Endothelial cell of umbilical vein (primary cell): Measurements from ENCODE around the gene CCNK. TPM values are rescaled to one million over a fixed set of nuclear protein-coding genes. Genes with fewer than 3 reads are reported as not detected.

Experiments
- BruUV-seq: library from RNA; stranded (reverse); fragments of 400-500 nt; replicated peaks from 2 replicates; lab custom pipeline; 2021; lab: Mats Ljungman, UMichigan
- CTCF ChIA-PET: fragments of 300-600, 350-600 bp; sonication (Branson Sonifier 250); formaldehyde crosslinking; loops from one replicate; lab custom pipeline; 2021; ENCODE audit warnings: antibody characterized with exemption, inconsistent platforms; lab: Charles Lee
- POLR2A ChIA-PET: fragments of 300-600, 350-600 bp; sonication (Branson Sonifier 250); formaldehyde crosslinking; loops from one replicate; lab custom pipeline; 2021; ENCODE audit warnings: antibody characterized with exemption, inconsistent platforms; lab: Charles Lee
- DNase-seq: peaks from one replicate; pipeline ENCODE4 v3.0.0-alpha.2; 2011; ENCODE audit warnings: low read depth, low spot score
- FAIRE-seq: peaks from 2 replicates; lab custom pipeline; 2011; peaks lifted over from hg19 to GRCh38; lab: Jason Lieb, UNC
- H2AFZ ChIP-seq: 2 replicates; pipeline ENCODE4 v1.6.0; 2012; ENCODE audit warnings: low read depth, low read length, control low read depth, inconsistent platforms
- H3K27ac ChIP-seq: 2 replicates; pipeline ENCODE4 v1.5.1; 2011; ENCODE audit warnings: low read depth, mild to moderate bottlenecking, control low read depth, low read length, moderate library complexity; ENCODE audit not compliant: insufficient read depth
- H3K27me3 ChIP-seq, 2 experiments: 2 replicates each; pipeline versions ENCODE4 v1.6.0 to v1.6.1; 2011; ENCODE audit warnings: low read length in 2 of 2, mixed read lengths in 1 of 2; ENCODE audit not compliant: control insufficient read depth in 2 of 2, insufficient read depth in 2 of 2
- H3K36me3 ChIP-seq, 2 experiments: 2 replicates in 1 of 2; 3 replicates in 1 of 2; pipeline ENCODE4 v1.5.1; 2011; ENCODE audit warnings: low read length in 2 of 2, mild to moderate bottlenecking in 1 of 2, moderate library complexity in 1 of 2; ENCODE audit not compliant: control insufficient read depth in 2 of 2, insufficient read depth in 2 of 2; ENCODE audit errors: extremely low read depth in 1 of 2
- H3K4me1 ChIP-seq: 3 replicates; pipeline ENCODE4 v1.5.1; 2011; ENCODE audit warnings: mild to moderate bottlenecking, low read length; ENCODE audit not compliant: control insufficient read depth, insufficient read depth; ENCODE audit errors: extremely low read depth
- H3K4me2 ChIP-seq: 2 replicates; pipeline ENCODE4 v1.6.1; 2011; ENCODE audit warnings: low read length, control low read depth, mixed read lengths; ENCODE audit not compliant: insufficient read depth
- H3K4me3 ChIP-seq, 3 experiments: fragments of 200-600 bp in 1 of 3; sonication (generic), shearing (Covaris generic) in 1 of 3; replicated peaks in 1 of 3; 2 replicates each; pipeline ENCODE4 v1.5.1; 2011 to 2016; ENCODE audit warnings: control low read depth in 3 of 3, low read length in 3 of 3, mild to moderate bottlenecking in 2 of 3, inconsistent platforms in 1 of 3, low read depth in 1 of 3, moderate library complexity in 1 of 3; ENCODE audit not compliant: insufficient read depth in 1 of 3
- H3K79me2 ChIP-seq: 2 replicates; pipeline ENCODE4 v1.6.0; 2012; ENCODE audit warnings: low read length, inconsistent platforms; ENCODE audit not compliant: control insufficient read depth, insufficient read depth
- H3K9ac ChIP-seq: replicated peaks from 2 replicates; pipeline ENCODE3; 2011; ENCODE audit warnings: low read length, control low read depth; ENCODE audit not compliant: insufficient read depth; ENCODE audit errors: extremely low read depth
- H3K9me1 ChIP-seq: replicated peaks from 3 replicates; pipeline ENCODE4 v1.6.0; 2011; ENCODE audit warnings: mild to moderate bottlenecking, low read length; ENCODE audit not compliant: control insufficient read depth, insufficient read depth; ENCODE audit errors: extremely low read depth
- H3K9me3 ChIP-seq: replicated peaks from 2 replicates; pipeline ENCODE4 v1.5.1; 2012; ENCODE audit warnings: low read length, inconsistent platforms; ENCODE audit not compliant: control insufficient read depth, insufficient read depth
- H4K20me1 ChIP-seq: replicated peaks from 2 replicates; pipeline ENCODE3; 2011; ENCODE audit warnings: mild to moderate bottlenecking, low read length; ENCODE audit not compliant: control insufficient read depth, insufficient read depth; ENCODE audit errors: extremely low read depth
- CTCF ChIP-seq, 2 donors: IDR thresholded peaks; 1 replicate in 1 of 2; 2 replicates in 1 of 2; pipeline ENCODE4 v1.5.1; 2011; ENCODE audit warnings: low read length in 2 of 2, mild to moderate bottlenecking in 2 of 2, moderate library complexity in 2 of 2, control low read depth in 1 of 2, inconsistent platforms in 1 of 2, low read depth in 1 of 2; ENCODE audit not compliant: insufficient read depth in 1 of 2; ENCODE audit errors: extremely low read depth in 1 of 2
- EZH2 ChIP-seq: IDR thresholded peaks from 2 replicates; pipeline ENCODE4 v1.6.1; 2012; ENCODE audit warnings: borderline replicate concordance, low read depth, mild to moderate bottlenecking, moderate library complexity, low read length, inconsistent platforms; ENCODE audit not compliant: severe bottlenecking
- GATA2 ChIP-seq: IDR thresholded peaks from 2 replicates; pipeline ENCODE4 v1.7.0; 2011; ENCODE audit warnings: low read depth, mild to moderate bottlenecking, moderate library complexity, mixed read lengths, low read length; ENCODE audit not compliant: insufficient read length, insufficient read depth
- JUN ChIP-seq: IDR thresholded peaks from 2 replicates; pipeline ENCODE4 v1.6.1; 2011; ENCODE audit warnings: borderline replicate concordance, low read depth; ENCODE audit not compliant: insufficient read length, insufficient read depth
- MAX ChIP-seq: IDR thresholded peaks from 2 replicates; pipeline ENCODE4 v1.6.1; 2011; ENCODE audit not compliant: insufficient read depth, insufficient read length
- MYC ChIP-seq: IDR thresholded peaks from one replicate; pipeline ENCODE4 v1.6.1; 2011; ENCODE audit warnings: mild to moderate bottlenecking, low read depth, low read length
- POLR2A ChIP-seq: IDR thresholded peaks from 2 replicates; pipeline ENCODE4 v1.6.1; 2012; ENCODE audit warnings: low read depth, mild to moderate bottlenecking, control low read depth, low read length
- POLR2AphosphoS5 ChIP-seq: IDR thresholded peaks from 2 replicates; pipeline ENCODE4 v1.6.1; 2012; ENCODE audit warnings: low read depth, mild to moderate bottlenecking, control low read depth, low read length, moderate library complexity; ENCODE audit not compliant: insufficient read depth
- dilution Hi-C: fragments of 300-500 bp; cut with MboI; formaldehyde crosslinking; loops from one replicate; pipeline ENCODE4 v1.15.0; 2019; ENCODE audit warnings: low sequenced_read_pairs; ENCODE audit not compliant: extremely low pct_ligation_motif_present
- intact Hi-C: fragments of 100-400 bp; cut with micrococcal nuclease; formaldehyde crosslinking; loops from one replicate; pipeline ENCODE4 v1.10.0; 2022
- polyA plus RNA-seq, 4 experiments: library from polyadenylated mRNA; depleted of rRNA in 3 of 4; stranded (reverse) in 3 of 4; unstranded in 1 of 4; fragments of >200 nt; gene quantifications; 2 replicates each; pipeline versions ENCODE4 v1.2.1 to v1.2.3, GENCODE V29; 2011 to 2012; ENCODE audit warnings: missing spikeins in 1 of 4
- total RNA-seq: library from RNA; stranded (reverse); gene quantifications from 2 replicates; pipeline ENCODE4 v1.2.3, GENCODE V29; 2021

Gene CCNK
- total and polyA plus RNA-seq, 2 donors (not counting 3 experiments of a cell fraction or from before 2014, with no cell fraction given), result 11.9 to 59.3 TPM

- dilution Hi-C loops, result no loop called here
- H2AFZ ChIP-seq, result no peak overlapping the region
- no peaks in the 10 kb centered on the region for H3K36me3 ChIP-seq
- H3K4me2 ChIP-seq, result no peak overlapping the region
- H3K79me2 ChIP-seq, result no peaks in the 10 kb centered on the region
- no peak for FAIRE-seq
- H3K4me3 ChIP-seq, result no peak overlapping the region
- ChIA-PET POLR2A (no interaction called here), CTCF (interaction anchor here (1.0 kb wide), 1 partner anchor 43 kb away, joined by 3 read pairs; no protein-coding TSS in a partner anchor)
- peaks cover 5% of the 10 kb centered on the region for H3K4me1 ChIP-seq
- H3K27ac ChIP-seq, result no peak overlapping the region
- H3K9ac ChIP-seq, result no peak overlapping the region
- intact Hi-C loops, result no loop called here
- BruUV-seq, result no TSS peak
- DNase-seq, result no peak
- TF ChIP-seq MYC (no peak), CTCF (IDR thresholded peaks at IDR 0.05; ENCODE audit: extremely low read depth in 1 of 2, insufficient read depth in 1 of 2, low read depth in 1 of 2, low read length in 2 of 2) (no peak), MAX (no peak), GATA2 (no peak), JUN (no peak), EZH2 (no peak), POLR2AphosphoS5 (no peak), POLR2A (no peak)
- H3K9me1 ChIP-seq, result no peaks in the 10 kb centered on the region
- no peaks in the 10 kb centered on the region for H3K27me3 ChIP-seq
- no peaks in the 10 kb centered on the region for H3K9me3 ChIP-seq
- H4K20me1 ChIP-seq, result no peaks in the 10 kb centered on the region
Measured at GRCh38 chr14:99560403-99560802, 79.2 kb downstream of the CCNK start.
